ENCODE results near the gene TSPEAR. TPM values are rescaled to one million over a fixed set of nuclear protein-coding genes. Genes with fewer than 3 reads are reported as not detected.

The TSPEAR gene
- total RNA-seq, 2 experiments from 2014 or later: not detected

DNA sequence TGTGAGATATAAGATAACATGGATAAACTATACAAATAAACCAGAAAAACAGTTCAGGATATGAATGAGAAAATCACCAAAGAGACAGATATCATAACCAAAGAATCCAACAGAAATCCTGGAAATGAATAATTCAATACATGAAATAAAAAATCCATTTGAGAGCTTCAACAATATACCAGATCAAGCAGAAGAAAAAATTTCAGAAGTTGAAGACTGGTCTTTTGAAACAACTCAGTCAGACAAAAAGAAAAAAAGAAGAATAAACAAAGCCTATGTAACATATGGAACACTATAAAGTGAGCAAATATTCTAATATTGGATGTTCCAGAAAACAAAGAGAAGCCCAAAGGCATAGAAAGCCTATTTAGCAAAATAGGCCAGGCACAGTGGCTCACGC is 39.5 kb downstream of the TSPEAR start:
- H3K4me3 ChIP-seq (ENCODE audit: low read length): no peak overlapping the region
- H3K36me3 Mint-ChIP-seq (ENCODE audit: low read depth): peaks cover 9% of the 10 kb centered on the region
- intact Hi-C loops (cut with DNase I, micrococcal nuclease): no loop called here
- H3K27ac ChIP-seq (ENCODE audit: low read depth in 1 of 2, low read length in 2 of 2): no peak overlapping the region
- peaks cover 8% of the 10 kb centered on the region for H3K9me3 Mint-ChIP-seq
- no peaks in the 10 kb centered on the region for H3K36me3 ChIP-seq (ENCODE audit: insufficient read depth, low read length)
- H3K27me3 Mint-ChIP-seq: peaks cover 5% of the 10 kb centered on the region
- H3K4me1 ChIP-seq (ENCODE audit: insufficient read depth, low read length): no peaks in the 10 kb centered on the region
- no peak for ATAC-seq (ENCODE audit: poor library complexity)
- ChIA-PET CTCF (no interaction called here), POLR2A (interaction anchor here (0.7 kb wide), 1 partner anchor 205 kb away, joined by 3 read pairs; no protein-coding TSS in a partner anchor)
- no peaks in the 10 kb centered on the region for H3K4me1 Mint-ChIP-seq (ENCODE audit: low read depth)
- no peak for TF ChIP-seq CTCF (IDR thresholded peaks at IDR 0.05)
- DNase-seq: no peak
- peaks cover 26 to 28% of the 10 kb centered on the region in 2 experiments for H3K9me3 ChIP-seq (ENCODE audit: control insufficient read depth in 1 of 2, insufficient read depth in 1 of 2, low read length in 2 of 2)
- H3K4me3 Mint-ChIP-seq: no peak overlapping the region
- no peak overlapping the region for H3K27ac Mint-ChIP-seq
- H3K27me3 ChIP-seq (ENCODE audit: control insufficient read depth in 1 of 2, insufficient read depth in 2 of 2, low read length in 2 of 2): peaks cover 0 to 2% of the 10 kb centered on the region in 2 experiments

GRCh38 chr21:44670642-44671432 is 40.5 kb downstream of the TSPEAR start:
- H3K27me3 Mint-ChIP-seq: peaks cover 5% of the 10 kb centered on the region
- ATAC-seq (ENCODE audit: poor library complexity) (no peak), DNase-seq (no peak)
- POLR2A ChIA-PET: no interaction called here
- Histone ChIP-seq H3K4me3 (ENCODE audit: low read length) (no peak overlapping the region), H3K9me3 (ENCODE audit: control insufficient read depth in 1 of 2, insufficient read depth in 1 of 2, low read length in 2 of 2) (peaks cover 26 to 32% of the 10 kb centered on the region in 2 experiments), H3K4me1 (ENCODE audit: insufficient read depth, low read length) (no peaks in the 10 kb centered on the region), H3K36me3 (ENCODE audit: insufficient read depth, low read length) (no peaks in the 10 kb centered on the region), H3K27ac (ENCODE audit: low read depth in 1 of 2, low read length in 2 of 2) (no peak overlapping the region), H3K27me3 (ENCODE audit: control insufficient read depth in 1 of 2, insufficient read depth in 2 of 2, low read length in 2 of 2) (peaks cover 0 to 2% of the 10 kb centered on the region in 2 experiments)
- no peaks in the 10 kb centered on the region for H3K4me1 Mint-ChIP-seq (ENCODE audit: low read depth)
- no peak overlapping the region for H3K4me3 Mint-ChIP-seq
- peaks cover 8% of the 10 kb centered on the region for H3K9me3 Mint-ChIP-seq
- intact Hi-C loops (cut with DNase I, micrococcal nuclease): no loop called here
- CTCF ChIA-PET: no interaction called here
- TF ChIP-seq CTCF (IDR thresholded peaks at IDR 0.05): no peak
- H3K27ac Mint-ChIP-seq: no peak overlapping the region
- H3K36me3 Mint-ChIP-seq (ENCODE audit: low read depth): peaks cover 9% of the 10 kb centered on the region

DNA sequence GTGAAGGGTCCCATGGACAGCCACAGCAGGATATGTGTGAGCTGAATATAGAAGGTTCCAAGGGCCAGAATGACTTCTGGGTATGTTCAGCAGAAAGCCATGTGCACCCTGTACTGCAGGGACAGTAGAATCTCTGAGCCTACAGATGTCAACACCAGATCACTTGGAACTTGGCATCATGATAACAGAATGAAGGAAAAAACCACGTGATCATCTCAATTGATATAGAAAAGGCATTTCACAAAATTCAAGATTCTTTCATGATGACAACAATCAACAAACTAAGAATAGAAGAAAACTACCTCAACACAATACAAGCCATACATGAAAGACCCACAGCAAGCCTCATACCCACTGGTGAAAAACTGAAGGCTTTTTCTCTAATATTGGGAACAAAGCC is 43.8 kb downstream of the TSPEAR start:
- H3K27me3 ChIP-seq (ENCODE audit: control insufficient read depth in 1 of 2, insufficient read depth in 2 of 2, low read length in 2 of 2): peaks cover 0 to 2% of the 10 kb centered on the region in 2 experiments
- DNase-seq (no peak), ATAC-seq (ENCODE audit: poor library complexity) (no peak)
- no peaks in the 10 kb centered on the region for H3K36me3 Mint-ChIP-seq (ENCODE audit: low read depth)
- ChIA-PET CTCF (interaction anchor here (1.1 kb wide), 1 partner anchor 121 kb away, joined by 3 read pairs; no protein-coding TSS in a partner anchor), POLR2A (interaction anchor here (2.5 kb wide), 1 partner anchor 10 kb away, joined by 7 read pairs; the partner anchor contains the start of gene KRTAP12-3)
- H3K4me3 ChIP-seq (ENCODE audit: low read length): no peak overlapping the region
- no peak for TF ChIP-seq CTCF (IDR thresholded peaks at IDR 0.05)
- peaks cover 4% of the 10 kb centered on the region for H3K9me3 Mint-ChIP-seq
- intact Hi-C loops (cut with DNase I, micrococcal nuclease): no loop called here
- peaks cover 17 to 25% of the 10 kb centered on the region in 2 experiments for H3K9me3 ChIP-seq (ENCODE audit: control insufficient read depth in 1 of 2, insufficient read depth in 1 of 2, low read length in 2 of 2)
- H3K27ac Mint-ChIP-seq: no peak overlapping the region
- no peak overlapping the region for H3K27ac ChIP-seq (ENCODE audit: low read depth in 1 of 2, low read length in 2 of 2)
- no peak overlapping the region for H3K4me3 Mint-ChIP-seq
- H3K4me1 Mint-ChIP-seq (ENCODE audit: low read depth): no peaks in the 10 kb centered on the region
- H3K4me1 ChIP-seq (ENCODE audit: insufficient read depth, low read length): no peaks in the 10 kb centered on the region
- peaks cover 8% of the 10 kb centered on the region for H3K27me3 Mint-ChIP-seq
- no peaks in the 10 kb centered on the region for H3K36me3 ChIP-seq (ENCODE audit: insufficient read depth, low read length)
